Stimulated activated CD8-positive, alpha-beta memory T cell treated with anti-CD3 and anti-CD28 coated beads, Interleukin-12 subunit alpha, Interleukin-12 subunit beta, amount 100 ng/mL, for 4 hours (primary cell): ENCODE data around the gene IP6K3.

Experiments
- DNase-seq: peaks from one replicate; pipeline ENCODE4 v3.0.0-alpha.2; 2020; ENCODE audit warnings: low read depth

IP6K3 gene

DNA sequence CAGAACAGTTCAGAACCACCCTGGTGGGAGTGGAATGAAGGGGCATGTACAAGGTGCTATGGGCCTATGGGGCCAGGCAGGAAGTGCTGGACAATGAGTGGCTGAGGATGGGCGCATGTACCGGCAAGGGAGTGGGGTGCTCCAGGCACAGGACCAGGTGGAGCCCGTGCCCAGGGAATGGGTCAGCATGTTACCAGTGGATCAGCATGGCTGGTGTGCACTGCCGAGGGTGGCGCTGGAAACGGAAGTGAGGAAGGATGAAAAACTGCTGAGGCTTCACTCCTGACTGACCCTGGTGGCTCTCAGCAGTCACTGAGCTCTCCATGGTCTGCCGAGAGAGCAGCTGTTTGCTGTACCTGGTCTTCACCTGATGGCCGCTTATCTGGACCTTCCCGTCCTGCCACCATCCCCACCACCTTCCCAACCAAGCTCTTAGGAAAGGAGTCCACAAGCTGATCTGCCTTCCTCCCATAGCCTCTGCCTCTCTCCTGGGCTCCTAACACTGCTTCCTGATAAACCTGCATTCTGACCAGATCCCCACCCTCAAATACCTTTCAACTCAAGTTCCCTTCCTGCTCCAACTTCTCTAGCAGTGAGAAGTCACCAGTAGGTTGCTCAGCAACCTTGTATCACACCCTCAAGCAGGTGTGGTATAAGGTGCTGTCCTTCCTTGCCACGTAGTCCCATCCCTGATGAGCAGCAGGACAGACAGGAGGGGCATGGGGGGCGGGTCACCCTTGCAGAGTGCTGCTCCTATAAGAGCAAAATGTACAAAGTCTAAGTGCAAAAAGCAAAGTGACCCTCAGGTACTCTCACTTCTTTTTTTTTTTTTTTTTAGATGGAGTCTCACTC lies 42.3 kb downstream of the IP6K3 start:
- DNase-seq = no peak

DNA sequence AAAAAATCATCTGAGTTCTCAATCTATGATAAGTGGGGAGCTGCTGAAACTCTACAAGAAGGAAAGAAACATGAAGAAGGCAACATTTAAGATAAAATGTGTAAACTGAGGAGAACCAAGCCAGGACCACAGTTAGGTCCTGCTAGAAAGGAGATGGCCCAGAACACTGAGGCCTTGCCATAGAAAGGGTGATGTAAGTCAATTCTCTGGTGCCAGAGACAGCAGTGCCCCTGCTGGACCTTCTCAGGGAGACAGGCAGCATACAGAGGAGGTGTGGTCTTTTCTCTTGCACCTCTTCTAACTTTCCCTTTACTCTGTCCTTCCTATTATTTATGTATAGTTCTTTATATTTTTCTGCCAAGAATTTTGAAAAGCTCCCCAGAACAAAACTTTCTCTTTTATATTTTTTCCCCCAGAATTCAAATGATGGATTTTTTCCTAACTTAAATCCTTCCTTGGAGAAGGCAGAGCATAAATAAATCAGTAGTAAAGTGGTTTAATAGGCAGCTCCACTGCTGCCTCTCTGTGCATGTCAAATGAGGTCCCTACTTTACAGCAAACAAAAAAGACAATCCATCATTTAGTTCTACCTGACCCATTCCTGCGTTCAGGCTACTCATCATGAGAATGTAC lies 44.2 kb downstream of the IP6K3 start:
- no peak for DNase-seq

DNA sequence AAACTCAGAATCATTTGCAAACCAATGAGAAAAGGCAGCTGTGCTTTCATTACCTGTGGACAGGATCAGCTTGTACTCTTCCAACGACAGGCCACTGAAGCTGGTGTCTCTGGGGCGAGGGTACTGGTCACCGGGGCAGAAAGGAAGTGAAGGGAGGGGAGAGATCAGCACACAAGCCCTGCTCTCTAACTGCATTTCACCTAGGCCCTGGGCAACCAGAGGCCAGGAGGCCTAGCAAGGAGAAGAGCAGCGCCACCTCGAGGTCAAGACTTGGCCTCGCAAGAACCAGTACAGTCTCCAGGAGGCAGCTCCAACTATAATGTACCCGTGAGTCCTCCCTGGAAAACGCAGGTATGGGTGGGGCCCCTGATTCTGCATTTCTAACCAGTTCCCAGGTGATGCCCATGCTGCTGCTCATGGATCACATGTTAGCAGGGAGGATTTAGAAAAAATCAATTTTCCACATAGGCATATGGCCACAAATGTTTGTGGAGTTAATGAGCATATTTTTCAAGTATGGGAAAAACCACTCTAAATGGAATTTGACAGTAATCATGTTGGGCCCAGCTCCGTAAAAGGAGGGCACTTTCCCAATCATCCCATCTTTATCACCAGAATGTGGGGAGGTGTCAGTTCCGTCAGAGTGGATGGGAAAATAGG lies 46.2 kb downstream of the IP6K3 start:
- DNase-seq = peak; percentile 25

DNA sequence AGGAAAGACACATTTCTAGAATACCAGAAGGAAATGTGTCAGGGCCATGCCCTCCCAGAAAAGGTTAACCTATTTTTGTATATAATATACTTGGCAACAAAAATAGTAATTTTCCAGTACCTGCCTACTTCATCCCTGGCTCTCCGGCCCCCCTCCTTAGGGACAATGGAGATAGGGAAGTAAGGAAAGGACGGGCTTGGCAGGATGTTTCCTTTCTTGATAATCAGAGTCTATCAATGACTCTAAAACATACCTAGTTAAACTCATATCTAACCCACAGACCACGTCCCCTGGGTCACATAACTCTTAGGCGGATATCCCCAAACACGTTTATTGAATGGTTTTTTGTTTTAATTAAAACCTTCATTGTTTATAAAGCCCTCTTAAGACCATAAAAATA lies 47.0 kb downstream of the IP6K3 start:
- DNase-seq = no peak

DNA sequence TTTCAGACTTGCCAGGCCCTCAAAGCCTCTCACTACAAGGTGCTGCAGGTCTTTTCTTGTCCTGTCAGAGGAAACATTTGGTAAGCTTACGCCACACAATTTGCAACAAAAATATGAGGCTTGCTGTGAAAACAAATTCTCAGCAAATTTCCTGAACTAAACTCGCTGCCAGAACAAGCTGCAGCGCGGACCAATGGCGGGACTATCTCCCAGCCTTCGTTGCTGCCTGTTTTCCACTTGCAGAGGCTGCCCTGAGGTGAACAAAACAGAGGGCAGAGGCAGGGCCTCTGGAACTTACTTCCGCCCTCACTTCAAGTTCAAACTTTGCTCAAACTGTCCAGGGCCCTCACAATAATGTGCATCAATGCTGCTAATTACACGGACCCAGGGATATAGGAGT lies 47.6 kb downstream of the IP6K3 start:
- DNase-seq = no peak

DNA sequence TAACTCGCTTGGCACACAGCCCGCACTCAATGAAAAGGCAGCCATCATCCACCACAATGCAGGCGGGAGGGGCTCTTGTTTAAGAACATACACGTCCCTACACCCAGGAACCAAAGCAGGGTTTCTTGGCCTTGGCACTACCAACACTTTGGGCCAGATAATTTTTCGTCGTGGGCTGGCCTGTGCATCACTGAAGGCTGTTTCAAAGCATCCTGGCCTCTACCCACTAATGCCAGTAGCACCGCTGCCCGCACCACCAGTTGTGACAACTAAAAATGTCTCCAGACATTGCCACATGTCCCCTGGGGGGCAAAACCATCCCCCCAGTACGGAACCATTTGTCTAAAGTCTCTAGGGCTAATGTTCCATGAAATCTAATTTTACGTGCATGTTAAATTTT lies 48.2 kb downstream of the IP6K3 start:
- DNase-seq = no peak

DNA sequence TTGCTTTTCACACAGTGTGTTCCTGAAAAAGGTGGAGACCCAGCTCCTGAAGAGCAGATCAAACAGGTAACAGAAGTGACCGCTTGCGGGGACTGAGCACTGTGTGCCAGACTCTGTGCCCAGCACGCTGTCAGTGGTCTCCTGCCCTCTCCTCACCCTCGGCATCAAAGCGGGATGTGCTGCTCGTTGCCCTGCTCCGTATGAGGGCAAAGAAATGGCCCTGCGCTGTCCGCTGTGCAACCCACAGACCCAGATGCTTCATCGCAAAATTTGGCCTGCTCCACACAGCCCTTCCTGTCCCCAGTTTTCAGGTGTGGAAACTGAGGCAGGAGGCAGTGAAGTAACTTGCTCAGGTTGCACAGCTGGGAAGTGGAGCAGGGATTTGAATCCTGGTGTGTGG lies 48.9 kb downstream of the IP6K3 start:
- no peak for DNase-seq

DNA sequence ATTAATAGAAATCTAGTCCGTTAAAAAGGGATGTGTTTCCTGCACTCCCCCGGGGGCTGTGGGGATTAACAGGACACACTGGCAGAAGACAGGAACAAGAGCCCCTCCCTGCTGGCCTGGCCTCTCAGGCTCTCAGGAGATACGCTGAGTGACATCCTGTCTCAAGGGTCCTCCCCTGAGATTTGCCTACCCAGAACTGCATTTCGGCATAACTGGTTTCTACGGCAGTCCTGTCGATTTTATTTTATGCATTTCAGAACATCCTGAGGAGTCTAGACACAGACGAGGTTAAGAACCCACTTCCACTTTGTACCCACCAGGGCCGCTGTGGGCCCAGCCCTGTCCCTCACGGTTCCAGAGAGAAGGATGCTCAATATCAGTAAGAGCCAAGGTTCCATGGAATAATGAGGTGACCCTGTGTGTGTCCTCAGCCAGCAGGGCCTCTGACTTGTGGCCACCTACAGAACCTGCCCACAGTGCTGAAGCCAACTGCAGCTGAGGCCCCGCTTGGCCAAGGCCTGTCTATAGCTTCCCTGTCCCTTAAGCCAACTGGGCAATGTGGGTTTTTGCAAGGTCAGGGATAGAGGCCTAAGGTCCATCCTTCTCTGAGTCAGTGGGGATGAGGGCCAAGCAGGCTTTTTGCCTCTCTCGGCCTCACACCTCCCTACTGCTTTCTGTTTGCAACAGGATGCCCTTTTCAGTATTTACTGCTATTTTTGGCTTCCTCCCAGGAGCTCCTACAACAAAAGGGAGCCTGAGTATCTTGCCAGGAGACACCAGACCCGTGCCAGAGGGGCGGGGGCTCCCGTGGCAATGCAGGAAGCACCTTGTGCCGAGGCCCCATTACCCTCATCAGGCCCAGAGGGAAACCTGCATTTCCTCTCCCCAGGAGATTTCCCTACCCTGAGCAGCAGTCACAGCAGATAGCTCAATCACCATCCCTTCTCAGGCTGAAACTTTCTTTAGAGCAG lies 49.9 kb downstream of the IP6K3 start:
- DNase-seq = no peak

DNA sequence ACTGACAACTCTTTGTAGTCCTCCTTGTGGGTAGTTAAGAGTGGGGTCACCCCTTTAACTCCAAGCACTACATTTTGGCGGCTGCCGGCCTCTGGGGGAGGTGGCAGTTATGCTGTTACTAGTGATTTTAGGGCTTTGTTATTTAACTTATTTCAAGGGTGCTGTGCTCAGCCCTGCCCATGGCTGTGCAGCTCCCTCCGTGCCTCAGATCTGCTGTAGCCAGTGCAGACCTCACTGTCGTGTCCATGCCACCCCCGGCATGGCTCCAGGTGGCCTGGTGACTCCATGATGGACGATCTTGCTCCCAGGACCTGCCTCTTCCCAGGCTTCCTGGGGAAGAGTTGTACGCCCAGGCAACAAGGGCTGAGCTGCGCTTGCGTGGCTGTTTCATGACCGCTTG lies 50.6 kb downstream of the IP6K3 start:
- no peak for DNase-seq

DNA sequence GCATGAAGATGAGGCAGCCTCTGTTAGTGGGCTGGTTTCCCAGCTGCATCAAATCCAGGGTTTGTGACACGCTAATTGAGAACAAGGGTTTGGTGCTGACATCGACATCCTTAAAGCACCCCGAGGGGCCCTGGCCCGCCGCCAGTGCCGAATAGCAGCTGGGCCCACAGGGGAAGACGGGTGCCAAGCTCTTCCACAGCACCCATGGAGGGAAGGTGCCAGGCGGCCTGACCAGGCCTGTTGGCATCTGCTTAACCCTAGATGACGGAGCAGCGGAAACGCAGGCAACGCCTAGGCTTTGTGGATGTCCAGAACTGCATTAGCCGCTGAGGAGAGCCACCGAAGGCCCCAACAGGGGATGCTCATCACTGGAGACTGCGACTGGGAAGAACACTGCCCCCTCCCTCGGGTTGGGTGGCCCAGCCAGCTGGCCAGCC lies 51.2 kb downstream of the IP6K3 start:
- DNase-seq = no peak

DNA sequence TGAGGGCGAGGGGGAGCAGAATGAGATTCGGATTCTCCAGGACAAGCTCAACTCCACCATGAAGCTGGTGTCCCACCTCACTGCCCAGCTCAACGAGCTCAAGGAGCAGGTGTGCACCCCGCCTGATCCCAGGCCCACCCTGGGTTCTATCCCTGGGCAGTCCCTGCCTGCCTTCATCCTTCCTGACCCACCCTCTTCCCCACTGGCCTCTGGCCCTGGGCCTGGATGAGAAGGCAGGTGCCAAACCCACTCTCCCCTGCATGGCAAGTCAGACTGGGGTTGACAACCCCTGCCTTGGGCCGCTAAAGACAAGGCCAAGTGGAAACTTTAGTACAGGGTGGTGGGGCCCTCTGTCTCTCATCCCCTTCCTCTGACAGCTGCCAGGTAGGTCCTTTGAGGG lies 51.7 kb downstream of the IP6K3 start:
- DNase-seq = no peak

DNA sequence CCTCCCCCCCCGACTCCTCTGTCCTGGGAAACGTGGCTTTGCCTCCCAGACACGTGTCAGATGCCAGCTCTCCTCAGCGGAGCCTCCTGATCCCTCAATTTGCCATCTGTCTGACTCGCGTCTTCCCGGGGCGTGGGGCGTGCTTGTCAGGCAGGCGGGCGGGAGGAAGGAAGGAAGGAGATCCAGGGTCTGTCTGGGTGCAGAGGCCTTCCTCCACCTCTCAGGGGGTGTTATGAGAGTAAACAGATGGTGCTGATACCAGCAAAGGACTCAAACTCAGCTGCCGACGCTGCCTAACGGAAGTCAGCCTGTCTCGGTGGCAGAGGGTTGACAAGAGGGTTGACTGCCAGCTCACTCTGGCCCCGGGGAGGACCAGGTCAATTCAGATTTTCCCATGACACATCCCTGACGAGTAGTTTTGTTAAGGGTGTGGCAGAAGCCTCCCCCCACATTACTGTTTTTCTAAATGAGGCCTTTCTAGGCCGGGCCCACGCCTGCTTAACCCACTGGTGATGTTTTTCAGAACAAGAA lies 52.2 kb downstream of the IP6K3 start:
- DNase-seq = peak; percentile 59

DNA sequence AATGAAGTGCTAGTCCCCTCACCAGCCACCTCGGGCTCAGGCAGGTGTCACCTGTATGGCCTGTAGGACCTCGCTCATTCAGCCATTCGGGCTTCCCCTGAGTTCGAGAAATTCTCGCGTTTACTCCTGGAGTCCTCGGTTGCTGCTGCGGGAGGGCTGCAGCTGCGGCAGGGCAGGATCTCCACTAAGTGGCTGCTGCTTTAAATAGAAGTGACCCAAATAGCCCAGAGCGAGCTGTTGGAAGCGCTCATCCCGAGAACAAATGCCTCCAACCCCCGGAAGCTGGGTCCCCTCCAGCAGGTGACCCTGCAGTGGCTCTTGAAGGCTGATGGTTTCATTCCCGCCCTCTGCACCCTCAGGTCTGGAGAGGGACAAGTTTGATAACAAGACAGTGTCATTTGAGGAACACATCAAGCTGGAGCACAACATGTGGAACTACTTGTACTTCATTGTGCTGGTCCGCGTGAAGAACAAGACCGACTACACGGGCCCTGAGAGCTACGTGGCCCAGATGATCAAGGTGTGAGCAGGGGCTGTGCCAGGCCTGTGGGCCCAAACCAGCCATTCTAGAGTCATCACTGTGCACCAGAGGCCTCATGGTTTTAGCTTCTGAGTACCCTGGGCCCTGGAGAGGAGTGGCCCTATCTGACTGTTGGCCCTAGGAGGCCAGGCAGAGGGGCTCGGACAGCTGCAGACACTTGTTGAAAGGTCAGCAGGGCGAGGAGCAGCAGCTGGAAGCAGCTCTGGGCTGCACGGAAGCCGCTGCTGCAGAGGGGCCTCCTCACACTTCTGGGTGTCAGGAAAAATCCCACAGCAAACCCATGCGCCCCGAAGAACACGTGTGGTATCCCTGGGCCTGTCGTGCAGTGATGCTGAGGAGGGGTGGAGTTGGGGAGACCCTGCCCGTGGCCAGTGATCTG lies 53.3 kb downstream of the IP6K3 start:
- no peak for DNase-seq

DNA sequence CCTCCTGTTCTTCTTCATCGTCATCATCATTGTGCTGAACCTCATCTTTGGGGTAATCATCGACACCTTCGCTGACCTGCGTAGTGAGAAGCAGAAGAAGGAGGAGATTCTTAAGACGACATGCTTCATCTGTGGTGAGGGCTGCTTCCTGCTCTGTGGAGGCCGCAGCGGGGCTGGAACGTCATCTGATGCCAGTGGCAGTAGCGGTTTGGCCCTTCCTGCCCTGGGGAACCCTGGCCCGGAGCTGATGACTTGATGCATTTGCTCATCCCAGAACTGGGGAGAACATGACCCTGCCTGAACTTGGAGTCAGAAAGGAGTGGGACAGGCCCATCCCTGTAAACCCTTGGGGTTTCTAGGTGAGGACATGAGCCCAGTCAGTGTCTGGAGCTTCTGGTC lies 53.9 kb downstream of the IP6K3 start:
- DNase-seq = peak; percentile 47

DNA sequence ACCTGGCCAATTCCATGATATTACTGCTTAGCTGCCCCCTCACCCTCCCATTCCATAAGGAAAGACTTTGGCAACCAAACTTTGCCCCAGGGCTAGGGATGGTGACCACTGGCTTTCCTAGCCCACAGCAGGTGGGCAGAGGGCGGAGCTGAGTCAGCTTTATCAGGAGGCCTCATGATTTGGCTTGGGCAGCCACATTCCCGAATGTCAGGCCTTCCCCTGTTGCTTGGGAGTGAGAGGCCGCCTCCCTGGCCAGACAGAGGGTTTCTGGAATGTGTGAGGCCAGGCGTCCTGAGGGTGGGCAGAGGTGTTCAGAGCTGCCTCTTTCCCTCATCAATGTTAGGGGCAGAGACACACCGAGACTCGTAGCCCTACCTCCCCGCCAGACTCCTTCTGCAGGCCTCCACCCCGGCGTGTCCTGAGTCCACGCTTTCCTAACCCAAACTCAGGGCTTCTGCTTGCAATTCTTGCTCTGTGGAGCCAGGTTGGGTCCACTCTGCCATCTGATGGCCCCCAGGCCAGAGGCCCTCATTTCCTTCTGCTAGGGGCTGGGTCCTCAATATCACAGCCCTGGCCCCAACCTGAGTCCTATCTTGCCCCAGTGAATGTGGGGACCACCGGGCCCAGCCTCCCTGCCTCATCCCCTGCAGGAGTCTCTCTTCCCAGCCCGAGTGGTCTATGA lies 54.5 kb downstream of the IP6K3 start:
- no peak for DNase-seq

DNA sequence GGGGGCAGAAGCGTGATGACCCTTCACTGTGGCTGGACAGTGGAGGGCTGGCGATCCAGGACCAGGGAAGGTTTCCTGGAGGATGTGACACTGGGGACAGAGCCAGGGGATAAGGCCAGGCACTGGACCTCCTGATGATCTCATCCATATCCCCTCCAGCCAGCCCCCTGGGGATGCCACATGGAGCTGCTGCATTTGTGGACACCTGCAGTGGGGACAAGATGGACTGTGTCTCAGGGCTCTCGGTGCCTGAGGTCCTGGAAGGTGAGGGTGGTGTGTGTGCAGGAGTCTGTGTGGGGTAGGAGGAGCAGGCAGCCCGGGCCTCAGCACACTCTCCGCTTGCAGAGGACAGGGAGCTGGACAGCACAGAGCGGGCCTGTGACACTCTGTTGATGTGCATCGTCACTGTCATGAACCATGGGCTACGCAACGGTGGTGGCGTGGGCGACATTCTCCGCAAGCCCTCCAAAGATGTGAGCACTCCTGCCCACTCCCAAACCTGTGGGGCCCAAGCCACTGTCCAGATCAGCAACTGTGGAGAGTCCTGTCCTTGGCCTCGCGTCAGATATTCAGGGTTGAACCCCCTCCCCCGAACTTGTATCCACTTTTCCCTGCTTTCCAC lies 55.1 kb downstream of the IP6K3 start:
- DNase-seq = no peak

DNA sequence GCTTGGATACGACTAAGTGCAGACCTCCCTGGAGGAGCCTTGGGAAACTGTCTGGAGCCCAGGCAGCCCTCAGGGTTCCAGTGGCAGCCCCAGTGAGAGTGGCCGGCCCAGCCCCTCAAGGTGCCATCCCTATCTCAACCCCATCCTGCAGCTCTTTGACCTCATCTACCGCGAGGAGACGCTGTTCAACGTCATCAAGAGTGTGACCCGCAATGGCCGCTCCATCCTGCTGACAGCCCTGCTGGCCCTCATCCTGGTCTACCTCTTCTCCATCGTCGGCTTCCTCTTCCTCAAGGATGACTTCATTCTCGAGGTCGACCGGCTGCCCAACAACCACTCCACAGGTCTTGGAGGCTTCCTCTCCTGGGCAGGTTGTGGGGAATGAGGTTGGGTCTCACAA lies 55.9 kb downstream of the IP6K3 start:
- DNase-seq = no peak

DNA sequence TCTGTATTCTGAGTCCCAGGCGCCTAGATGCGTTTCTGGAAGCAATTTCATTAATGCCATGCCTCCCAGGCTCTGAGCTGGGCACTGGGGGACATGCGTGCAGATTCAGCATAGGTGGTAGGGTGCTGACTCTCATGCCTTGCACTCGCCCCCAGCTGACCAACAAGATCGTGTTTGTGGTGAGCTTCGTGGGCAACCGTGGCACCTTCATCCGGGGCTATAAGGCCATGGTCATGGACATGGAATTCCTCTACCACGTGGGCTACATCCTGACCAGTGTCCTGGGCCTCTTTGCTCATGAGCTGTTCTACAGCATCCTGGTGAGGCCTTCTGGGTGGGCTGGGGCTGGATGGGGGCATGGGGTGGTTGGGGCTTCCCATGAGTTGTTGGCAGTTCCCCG lies 56.8 kb downstream of the IP6K3 start:
- DNase-seq = no peak

DNA sequence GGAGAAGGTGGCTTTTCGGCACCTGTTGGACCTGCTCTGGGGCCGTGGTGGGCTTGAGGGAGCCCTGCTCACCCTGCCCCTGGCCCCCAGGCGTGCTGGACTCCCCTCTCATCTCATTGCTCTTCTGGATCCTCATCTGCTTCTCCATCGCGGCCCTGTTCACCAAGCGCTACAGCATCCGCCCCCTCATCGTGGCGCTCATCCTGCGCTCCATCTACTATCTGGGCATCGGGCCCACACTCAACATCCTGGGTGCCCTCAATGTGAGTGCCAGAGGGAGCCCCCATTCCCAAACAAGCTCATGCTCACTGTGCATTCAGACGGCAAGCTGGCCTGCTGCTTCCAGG lies 57.6 kb downstream of the IP6K3 start:
- no peak for DNase-seq
